GM12878 (cell line): ENCODE measurements around the gene CLASP1. TPM values are rescaled to one million over a fixed set of nuclear protein-coding genes. Genes with fewer than 3 reads are reported as not detected.

Experiments used
- ATF7 ChIP-seq: fragments of 450-650 bp; IDR thresholded peaks from 2 replicates; pipeline ENCODE4 v1.6.1; 2016; ENCODE audit warnings: low read depth, mild to moderate bottlenecking
- BCL3 ChIP-seq: IDR thresholded peaks from 2 replicates; pipeline ENCODE4 v1.6.1; 2011; ENCODE audit warnings: borderline replicate concordance, low read depth, mild to moderate bottlenecking, moderate library complexity, low read length; ENCODE audit not compliant: insufficient read depth, poor library complexity, severe bottlenecking
- BMI1 ChIP-seq: fragments of 450-650 bp; IDR thresholded peaks from 2 replicates; pipeline ENCODE4 v1.6.1; 2016; ENCODE audit warnings: mild to moderate bottlenecking, moderate library complexity, borderline replicate concordance
- GABPA ChIP-seq: IDR thresholded peaks from 2 replicates; pipeline ENCODE4 v1.6.1; 2014; ENCODE audit warnings: antibody characterized with exemption, low read depth, mild to moderate bottlenecking, inconsistent platforms
- IKZF2 ChIP-seq, 2 experiments: fragments of 450-650 bp; IDR thresholded peaks; 2 replicates each; pipeline ENCODE4 v1.6.1; 2017; ENCODE audit warnings: mild to moderate bottlenecking in 2 of 2, moderate library complexity in 2 of 2
- IRF4 ChIP-seq: IDR thresholded peaks from 2 replicates; pipeline ENCODE4 v1.6.1; 2011; ENCODE audit warnings: low read depth, low read length
- MYB ChIP-seq: fragments of 150-350 bp; IDR thresholded peaks from 2 replicates; pipeline ENCODE4 v1.6.1; 2014; ENCODE audit warnings: mild to moderate bottlenecking, low read depth, low read length, borderline replicate concordance
- PAX5 ChIP-seq: IDR thresholded peaks from 2 replicates; pipeline ENCODE4 v1.6.1; 2011; ENCODE audit warnings: low read depth, low read length, borderline replicate concordance
- POLR2AphosphoS2 ChIP-seq: IDR thresholded peaks from 2 replicates; pipeline ENCODE4 v1.6.1; 2011; ENCODE audit warnings: low read depth, mild to moderate bottlenecking, low read length, improper control_type of control experiment, moderate library complexity
- RAD21 ChIP-seq: IDR thresholded peaks from 2 replicates; pipeline ENCODE4 v1.6.1; 2011; ENCODE audit warnings: mild to moderate bottlenecking, low read depth, low read length, moderate library complexity; ENCODE audit not compliant: insufficient read depth
- RELA ChIP-seq: fragments of 450-650 bp; IDR thresholded peaks from 2 replicates; pipeline ENCODE4 v1.8.0; 2014; ENCODE audit warnings: borderline replicate concordance; ENCODE audit not compliant: partially characterized antibody
- SREBF1 ChIP-seq: IDR thresholded peaks from 2 replicates; pipeline ENCODE4 v1.6.1; 2012; ENCODE audit warnings: mild to moderate bottlenecking, low read length
- ZNF622 ChIP-seq: fragments of 450-650 bp; IDR thresholded peaks from 2 replicates; pipeline ENCODE4 v1.6.1; 2017; ENCODE audit warnings: mild to moderate bottlenecking, inconsistent platforms
- polyA plus RNA-seq, 11 experiments: library from polyadenylated mRNA; depleted of rRNA in 4 of 11; unstranded in 6 of 11; stranded (reverse) in 5 of 11; fragments of >200 nt; fragmentation: Nextera tagmentation in 4 of 11; fragmentation: Illumina TruSeq in 1 of 11; extraction: Ambion mirVana in 4 of 11; extraction: Trizol in 1 of 11; gene quantifications; 1 replicate in 1 of 11; 2 replicates in 10 of 11; pipeline versions ENCODE4 v1.2.1 to v1.2.3, GENCODE V29; 2011 to 2016; ENCODE audit warnings: inconsistent platforms in 2 of 11, missing spikeins in 2 of 11, low read depth in 1 of 11
- total RNA-seq, 4 experiments: library from RNA; depleted of rRNA in 3 of 4; stranded (reverse); fragments of >200 nt in 3 of 4; fragmentation: Illumina TruSeq in 1 of 4; extraction: Trizol in 1 of 4; gene quantifications; 2 replicates each; pipeline versions ENCODE4 v1.2.1 to v1.2.3, GENCODE V29; 2013 to 2021
- TF ChIP-seq, protein P1 (sequence below): fragments of 450-650 bp; IDR thresholded peaks from 2 replicates; pipeline ENCODE4 v1.6.1; 2017; ENCODE audit warnings: mild to moderate bottlenecking, low read depth, inconsistent platforms; ENCODE audit not compliant: poor library complexity, severe bottlenecking
- TF ChIP-seq, protein P2 (sequence below): fragments of 450-650 bp; IDR thresholded peaks from 2 replicates; pipeline ENCODE4 v1.6.1; 2016; ENCODE audit warnings: mild to moderate bottlenecking
- TF ChIP-seq, protein P3 (sequence below): fragments of 450-650 bp; IDR thresholded peaks from 2 replicates; pipeline ENCODE4 v1.6.1; 2017; ENCODE audit warnings: low read depth, mild to moderate bottlenecking, moderate library complexity
- TF ChIP-seq, protein P4 (sequence below): IDR thresholded peaks from 2 replicates; pipeline ENCODE4 v1.6.1; 2011; ENCODE audit warnings: low read depth, low read length, improper control_type of control experiment, borderline replicate concordance
- TF ChIP-seq, protein P5 (sequence below): fragments of 450-650 bp; IDR thresholded peaks from 2 replicates; pipeline ENCODE4 v1.6.1; 2016; ENCODE audit warnings: mild to moderate bottlenecking, moderate library complexity, borderline replicate concordance

Gene CLASP1
- total and polyA plus RNA-seq, 10 of the 15 experiments (the other 5 are each of a cell fraction or from before 2014, with no cell fraction given): 1.4 to 62.4 (median 32.9) TPM

DNA sequence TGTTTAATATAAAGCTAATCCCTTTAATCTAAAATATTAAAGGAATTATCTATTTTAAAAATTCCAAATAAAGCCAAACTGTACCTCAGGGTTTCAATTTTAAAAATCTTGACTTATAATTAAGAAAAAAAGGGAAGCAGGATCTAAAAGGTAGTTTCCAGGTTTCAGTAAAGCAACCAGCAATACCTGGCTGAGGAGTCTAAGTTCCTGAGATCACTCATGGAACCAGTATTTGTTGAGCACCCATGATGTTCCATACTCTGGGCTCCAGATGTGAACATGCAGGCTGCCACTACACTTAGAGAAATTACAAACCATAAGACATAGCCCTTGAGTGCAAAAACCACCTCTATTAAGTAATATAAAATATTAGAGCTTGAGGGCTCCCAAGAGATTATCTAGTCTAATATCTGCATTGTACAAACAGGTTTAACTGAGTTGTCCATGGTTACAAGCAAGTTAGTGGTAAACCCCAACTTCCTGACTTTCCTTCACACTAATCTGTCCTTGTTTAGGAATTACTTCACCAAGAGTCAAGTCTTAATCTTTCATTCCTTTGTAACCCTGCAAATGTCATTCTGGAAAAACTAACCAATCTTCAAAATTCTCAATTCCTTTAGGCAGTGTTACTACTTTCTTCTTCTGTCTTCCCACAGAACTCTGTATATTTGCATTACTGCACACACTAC, 49.2 kb downstream of the CLASP1 start (continued):
- TF ChIP-seq BMI1 (0 out of 2 replicates have a peak, but pooled peaks have one; percentile 31), SREBF1 (no peak), MYB (no peak), GABPA (no peak), BCL3 (peak; percentile 55), IKZF2 (IDR thresholded peaks at IDR 0.05) (peak; percentile 77 to 79), ATF7 (no peak), RELA (no peak), IRF4 (0 out of 2 replicates have a peak, but pooled peaks have one; percentile 55), RAD21 (no peak), POLR2AphosphoS2 (no peak), ZNF622 (no peak), PAX5 (no peak)
- TF ChIP-seq, protein P1, sequence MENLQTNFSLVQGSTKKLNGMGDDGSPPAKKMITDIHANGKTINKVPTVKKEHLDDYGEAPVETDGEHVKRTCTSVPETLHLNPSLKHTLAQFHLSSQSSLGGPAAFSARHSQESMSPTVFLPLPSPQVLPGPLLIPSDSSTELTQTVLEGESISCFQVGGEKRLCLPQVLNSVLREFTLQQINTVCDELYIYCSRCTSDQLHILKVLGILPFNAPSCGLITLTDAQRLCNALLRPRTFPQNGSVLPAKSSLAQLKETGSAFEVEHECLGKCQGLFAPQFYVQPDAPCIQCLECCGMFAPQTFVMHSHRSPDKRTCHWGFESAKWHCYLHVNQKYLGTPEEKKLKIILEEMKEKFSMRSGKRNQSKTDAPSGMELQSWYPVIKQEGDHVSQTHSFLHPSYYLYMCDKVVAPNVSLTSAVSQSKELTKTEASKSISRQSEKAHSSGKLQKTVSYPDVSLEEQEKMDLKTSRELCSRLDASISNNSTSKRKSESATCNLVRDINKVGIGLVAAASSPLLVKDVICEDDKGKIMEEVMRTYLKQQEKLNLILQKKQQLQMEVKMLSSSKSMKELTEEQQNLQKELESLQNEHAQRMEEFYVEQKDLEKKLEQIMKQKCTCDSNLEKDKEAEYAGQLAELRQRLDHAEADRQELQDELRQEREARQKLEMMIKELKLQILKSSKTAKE: no peak
- TF ChIP-seq, protein P2, sequence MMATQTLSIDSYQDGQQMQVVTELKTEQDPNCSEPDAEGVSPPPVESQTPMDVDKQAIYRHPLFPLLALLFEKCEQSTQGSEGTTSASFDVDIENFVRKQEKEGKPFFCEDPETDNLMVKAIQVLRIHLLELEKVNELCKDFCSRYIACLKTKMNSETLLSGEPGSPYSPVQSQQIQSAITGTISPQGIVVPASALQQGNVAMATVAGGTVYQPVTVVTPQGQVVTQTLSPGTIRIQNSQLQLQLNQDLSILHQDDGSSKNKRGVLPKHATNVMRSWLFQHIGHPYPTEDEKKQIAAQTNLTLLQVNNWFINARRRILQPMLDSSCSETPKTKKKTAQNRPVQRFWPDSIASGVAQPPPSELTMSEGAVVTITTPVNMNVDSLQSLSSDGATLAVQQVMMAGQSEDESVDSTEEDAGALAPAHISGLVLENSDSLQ: no peak
- TF ChIP-seq, protein P3, sequence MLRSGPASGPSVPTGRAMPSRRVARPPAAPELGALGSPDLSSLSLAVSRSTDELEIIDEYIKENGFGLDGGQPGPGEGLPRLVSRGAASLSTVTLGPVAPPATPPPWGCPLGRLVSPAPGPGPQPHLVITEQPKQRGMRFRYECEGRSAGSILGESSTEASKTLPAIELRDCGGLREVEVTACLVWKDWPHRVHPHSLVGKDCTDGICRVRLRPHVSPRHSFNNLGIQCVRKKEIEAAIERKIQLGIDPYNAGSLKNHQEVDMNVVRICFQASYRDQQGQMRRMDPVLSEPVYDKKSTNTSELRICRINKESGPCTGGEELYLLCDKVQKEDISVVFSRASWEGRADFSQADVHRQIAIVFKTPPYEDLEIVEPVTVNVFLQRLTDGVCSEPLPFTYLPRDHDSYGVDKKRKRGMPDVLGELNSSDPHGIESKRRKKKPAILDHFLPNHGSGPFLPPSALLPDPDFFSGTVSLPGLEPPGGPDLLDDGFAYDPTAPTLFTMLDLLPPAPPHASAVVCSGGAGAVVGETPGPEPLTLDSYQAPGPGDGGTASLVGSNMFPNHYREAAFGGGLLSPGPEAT: peak; percentile 88
- TF ChIP-seq, protein P4, sequence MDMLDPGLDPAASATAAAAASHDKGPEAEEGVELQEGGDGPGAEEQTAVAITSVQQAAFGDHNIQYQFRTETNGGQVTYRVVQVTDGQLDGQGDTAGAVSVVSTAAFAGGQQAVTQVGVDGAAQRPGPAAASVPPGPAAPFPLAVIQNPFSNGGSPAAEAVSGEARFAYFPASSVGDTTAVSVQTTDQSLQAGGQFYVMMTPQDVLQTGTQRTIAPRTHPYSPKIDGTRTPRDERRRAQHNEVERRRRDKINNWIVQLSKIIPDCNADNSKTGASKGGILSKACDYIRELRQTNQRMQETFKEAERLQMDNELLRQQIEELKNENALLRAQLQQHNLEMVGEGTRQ: no peak
- TF ChIP-seq, protein P5, sequence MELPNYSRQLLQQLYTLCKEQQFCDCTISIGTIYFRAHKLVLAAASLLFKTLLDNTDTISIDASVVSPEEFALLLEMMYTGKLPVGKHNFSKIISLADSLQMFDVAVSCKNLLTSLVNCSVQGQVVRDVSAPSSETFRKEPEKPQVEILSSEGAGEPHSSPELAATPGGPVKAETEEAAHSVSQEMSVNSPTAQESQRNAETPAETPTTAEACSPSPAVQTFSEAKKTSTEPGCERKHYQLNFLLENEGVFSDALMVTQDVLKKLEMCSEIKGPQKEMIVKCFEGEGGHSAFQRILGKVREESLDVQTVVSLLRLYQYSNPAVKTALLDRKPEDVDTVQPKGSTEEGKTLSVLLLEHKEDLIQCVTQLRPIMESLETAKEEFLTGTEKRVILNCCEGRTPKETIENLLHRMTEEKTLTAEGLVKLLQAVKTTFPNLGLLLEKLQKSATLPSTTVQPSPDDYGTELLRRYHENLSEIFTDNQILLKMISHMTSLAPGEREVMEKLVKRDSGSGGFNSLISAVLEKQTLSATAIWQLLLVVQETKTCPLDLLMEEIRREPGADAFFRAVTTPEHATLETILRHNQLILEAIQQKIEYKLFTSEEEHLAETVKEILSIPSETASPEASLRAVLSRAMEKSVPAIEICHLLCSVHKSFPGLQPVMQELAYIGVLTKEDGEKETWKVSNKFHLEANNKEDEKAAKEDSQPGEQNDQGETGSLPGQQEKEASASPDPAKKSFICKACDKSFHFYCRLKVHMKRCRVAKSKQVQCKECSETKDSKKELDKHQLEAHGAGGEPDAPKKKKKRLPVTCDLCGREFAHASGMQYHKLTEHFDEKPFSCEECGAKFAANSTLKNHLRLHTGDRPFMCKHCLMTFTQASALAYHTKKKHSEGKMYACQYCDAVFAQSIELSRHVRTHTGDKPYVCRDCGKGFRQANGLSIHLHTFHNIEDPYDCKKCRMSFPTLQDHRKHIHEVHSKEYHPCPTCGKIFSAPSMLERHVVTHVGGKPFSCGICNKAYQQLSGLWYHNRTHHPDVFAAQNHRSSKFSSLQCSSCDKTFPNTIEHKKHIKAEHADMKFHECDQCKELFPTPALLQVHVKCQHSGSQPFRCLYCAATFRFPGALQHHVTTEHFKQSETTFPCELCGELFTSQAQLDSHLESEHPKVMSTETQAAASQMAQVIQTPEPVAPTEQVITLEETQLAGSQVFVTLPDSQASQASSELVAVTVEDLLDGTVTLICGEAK: no peak
